Lower leg skin (tissue), 4 donors: ENCODE measurements around the gene KCNK3. TPM values are rescaled to one million over a fixed set of nuclear protein-coding genes. Genes with fewer than 3 reads are reported as not detected.

ENCODE experiments used
- DNase-seq, 2 donors: peaks; one replicate each; pipeline ENCODE4 v3.0.0-alpha.2; 2019; ENCODE audit warnings: low spot score in 2 of 2
- H3K4me3 ChIP-seq: fragments of 200-600 bp; sonication (generic); 2 replicates; pipeline ENCODE4 v1.5.1; 2017; ENCODE audit warnings: mild to moderate bottlenecking, low read depth; ENCODE audit not compliant: poor library complexity, severe bottlenecking
- CTCF ChIP-seq, 3 donors: fragments of 450-650 bp; IDR thresholded peaks; one replicate each; pipeline ENCODE4 v1.5.1; 2016; ENCODE audit warnings: antibody characterized with exemption in 3 of 3, mild to moderate bottlenecking in 3 of 3, moderate library complexity in 2 of 3
- POLR2A ChIP-seq, 2 donors: fragments of 450-650 bp; IDR thresholded peaks; one replicate each; pipeline ENCODE4 v1.6.1; 2016 to 2017; ENCODE audit warnings: antibody characterized with exemption in 2 of 2, mild to moderate bottlenecking in 1 of 2, moderate library complexity in 1 of 2
- WGBS, 2 donors: methylation state at CpG; one replicate each; pipeline ENCODE4 v1.1.5; 2018; 5-methylcytosine and 5-hydroxymethylcytosine counted together
- intact Hi-C: fragments of 100-400 bp; cut with DNase I; formaldehyde crosslinking; loops from one replicate; pipeline ENCODE4 v1.15.0; 2023; ENCODE audit warnings: low total_unique reads
- total RNA-seq, 4 donors: library from RNA; depleted of rRNA; stranded (reverse); fragments of >200 nt; gene quantifications; one replicate each; pipeline ENCODE4 v1.1.0, GENCODE V29; 2016

The KCNK3 gene
- total RNA-seq, 4 donors from 2014 or later, result 0.42 to 3.1 (median 0.69) TPM; not detected in 1

- WGBS, 2 donors, result 13 to 15% methylated on average over 11 to 13 of the region's 14 CpGs
- intact Hi-C loops, result no loop called here
- H3K4me3 ChIP-seq, result no peak overlapping the region
- TF ChIP-seq CTCF (IDR thresholded peaks at IDR 0.05), result no peak
- no peak for TF ChIP-seq POLR2A (IDR thresholded peaks at IDR 0.05)
- peak; percentile 94 to 98 for DNase-seq
Measured at GRCh38 chr2:26769089-26769761, 76.7 kb downstream of the KCNK3 start.

- intact Hi-C loops, result no loop called here
- no peak overlapping the region for H3K4me3 ChIP-seq
- TF ChIP-seq POLR2A (IDR thresholded peaks at IDR 0.05) (no peak), CTCF (IDR thresholded peaks at IDR 0.05) (no peak)
- WGBS, 2 donors, result 19 to 35% methylated on average over 6 of the region's 6 CpGs
- DNase-seq, result peak; percentile 93
Measured at GRCh38 chr2:26770986-26771586, 78.6 kb downstream of the KCNK3 start.

- peak; percentile 99 to 100 for DNase-seq
- WGBS, 2 donors, result 16 to 23% methylated on average over 13 of the region's 13 CpGs
- H3K4me3 ChIP-seq, result no peak overlapping the region
- intact Hi-C loops, result no loop called here
- no peak for TF ChIP-seq CTCF (IDR thresholded peaks at IDR 0.05)
Measured at GRCh38 chr2:26772064-26773001, 79.8 kb downstream of the KCNK3 start.

GRCh38 chr2:26776195-26776800, 83.8 kb downstream of the KCNK3 start:
- DNase-seq, result no peak
- no peak overlapping the region for H3K4me3 ChIP-seq
- intact Hi-C loops, result no loop called here
- TF ChIP-seq POLR2A (IDR thresholded peaks at IDR 0.05) (no peak), CTCF (IDR thresholded peaks at IDR 0.05) (no peak)
- WGBS, 2 donors, result 74 to 84% methylated on average over 5 of the region's 5 CpGs

- 89 to 95% methylated on average over 10 to 18 of the region's 18 CpGs for WGBS, 2 donors
- DNase-seq, result no peak
- TF ChIP-seq POLR2A (IDR thresholded peaks at IDR 0.05) (no peak), CTCF (IDR thresholded peaks at IDR 0.05) (no peak)
- intact Hi-C loops, result no loop called here
- H3K4me3 ChIP-seq, result no peak overlapping the region
Measured at GRCh38 chr2:26778098-26778497, 85.6 kb downstream of the KCNK3 start.
